ENCODE data around the gene KRTAP5-2. TPM values are rescaled to one million over a fixed set of nuclear protein-coding genes. Genes with fewer than 3 reads are reported as not detected.

Gene KRTAP5-2
- polyA plus RNA-seq, 2 donors, result not detected

GRCh38 chr11:1553808-1554594 lies 44.1 kb downstream of the KRTAP5-2 start:
- Histone ChIP-seq H3K36me3 (ENCODE audit: control insufficient read depth in 2 of 2, insufficient read depth in 2 of 2, low read length in 1 of 2) (no peaks in the 10 kb centered on the region), H3K9me3 (ENCODE audit: control insufficient read depth in 2 of 2, insufficient read depth in 1 of 2, low read depth in 1 of 2, low read length in 1 of 2) (no peaks in the 10 kb centered on the region), H3K27ac (ENCODE audit: low read depth in 2 of 2, low read length in 1 of 2) (no peak overlapping the region), H3K27me3 (ENCODE audit: control insufficient read depth in 1 of 2, insufficient read depth in 2 of 2, low read length in 2 of 2) (no peaks in the 10 kb centered on the region), H3K4me1 (ENCODE audit: control insufficient read depth in 2 of 2, insufficient read depth in 2 of 2, low read length in 1 of 2) (peaks cover 4 to 9% of the 10 kb centered on the region in 2 donors), H3K4me3 (ENCODE audit: low read depth in 1 of 2, low read length in 2 of 2) (no peak overlapping the region)
- 37 to 44% methylated on average over 20 of the region's 20 CpGs for WGBS, 2 donors

DNA sequence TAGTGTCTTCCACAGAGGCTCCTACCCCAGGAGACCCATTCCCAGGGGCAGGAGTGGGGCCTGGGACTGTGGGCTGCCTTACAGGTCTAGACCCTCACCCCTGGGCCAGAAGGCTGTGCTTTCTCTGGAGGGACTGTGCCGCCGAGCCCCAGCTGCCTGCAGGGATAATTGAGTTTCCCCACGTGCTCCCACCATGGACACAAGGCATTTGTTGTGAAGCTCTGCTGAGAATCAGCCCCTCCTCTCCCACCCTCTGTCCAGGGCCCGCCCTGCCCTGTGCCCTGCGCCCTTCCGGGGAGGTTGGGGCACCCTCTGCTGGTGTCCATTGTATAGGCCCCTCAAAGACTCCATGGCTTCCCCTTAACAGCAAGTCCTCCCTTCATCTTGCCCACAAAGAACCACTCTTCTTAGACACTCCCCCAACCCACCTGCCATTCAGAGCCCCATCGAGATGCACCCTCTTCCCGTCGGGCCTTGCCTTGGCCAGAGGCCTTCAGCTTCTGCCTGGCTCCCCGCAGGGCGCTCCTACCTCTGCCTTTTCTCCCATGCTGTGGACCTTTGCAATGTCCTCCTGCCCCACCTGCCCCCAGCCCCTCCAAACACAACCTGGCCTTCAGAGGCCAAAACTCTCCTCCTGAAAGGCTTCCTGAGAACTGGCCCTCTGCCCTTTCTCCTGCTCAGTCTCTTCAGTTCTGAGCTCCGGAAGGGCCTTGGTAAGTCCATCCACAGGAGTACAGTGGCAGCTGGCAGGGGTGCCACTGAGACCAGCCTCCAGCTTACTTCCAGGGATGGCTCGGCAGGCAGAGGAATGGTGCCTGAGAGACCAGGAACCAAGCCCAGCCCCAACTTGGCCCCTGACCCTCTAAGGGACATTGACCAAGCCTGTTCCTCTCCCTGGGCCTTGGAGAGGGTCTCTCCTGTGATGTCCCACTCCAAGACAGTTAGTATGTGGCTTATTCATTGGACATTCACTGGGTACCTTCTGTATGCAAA lies 48.5 kb downstream of the KRTAP5-2 start:
- Histone ChIP-seq H3K4me3 (ENCODE audit: low read depth in 1 of 2, low read length in 2 of 2) (no peak overlapping the region), H3K27ac (ENCODE audit: low read depth in 2 of 2, low read length in 1 of 2) (peak overlapping the region in 1 of 2 donors; percentile 44), H3K4me1 (ENCODE audit: control insufficient read depth in 2 of 2, insufficient read depth in 2 of 2, low read length in 1 of 2) (peaks cover 6 to 25% of the 10 kb centered on the region in 2 donors), H3K27me3 (ENCODE audit: control insufficient read depth in 1 of 2, insufficient read depth in 2 of 2, low read length in 2 of 2) (peaks cover 0 to 5% of the 10 kb centered on the region in 2 donors), H3K9me3 (ENCODE audit: control insufficient read depth in 2 of 2, insufficient read depth in 1 of 2, low read depth in 1 of 2, low read length in 1 of 2) (no peaks in the 10 kb centered on the region), H3K36me3 (ENCODE audit: control insufficient read depth in 2 of 2, insufficient read depth in 2 of 2, low read length in 1 of 2) (no peaks in the 10 kb centered on the region)
- 78 to 82% methylated on average over 13 of the region's 13 CpGs for WGBS, 2 donors

DNA sequence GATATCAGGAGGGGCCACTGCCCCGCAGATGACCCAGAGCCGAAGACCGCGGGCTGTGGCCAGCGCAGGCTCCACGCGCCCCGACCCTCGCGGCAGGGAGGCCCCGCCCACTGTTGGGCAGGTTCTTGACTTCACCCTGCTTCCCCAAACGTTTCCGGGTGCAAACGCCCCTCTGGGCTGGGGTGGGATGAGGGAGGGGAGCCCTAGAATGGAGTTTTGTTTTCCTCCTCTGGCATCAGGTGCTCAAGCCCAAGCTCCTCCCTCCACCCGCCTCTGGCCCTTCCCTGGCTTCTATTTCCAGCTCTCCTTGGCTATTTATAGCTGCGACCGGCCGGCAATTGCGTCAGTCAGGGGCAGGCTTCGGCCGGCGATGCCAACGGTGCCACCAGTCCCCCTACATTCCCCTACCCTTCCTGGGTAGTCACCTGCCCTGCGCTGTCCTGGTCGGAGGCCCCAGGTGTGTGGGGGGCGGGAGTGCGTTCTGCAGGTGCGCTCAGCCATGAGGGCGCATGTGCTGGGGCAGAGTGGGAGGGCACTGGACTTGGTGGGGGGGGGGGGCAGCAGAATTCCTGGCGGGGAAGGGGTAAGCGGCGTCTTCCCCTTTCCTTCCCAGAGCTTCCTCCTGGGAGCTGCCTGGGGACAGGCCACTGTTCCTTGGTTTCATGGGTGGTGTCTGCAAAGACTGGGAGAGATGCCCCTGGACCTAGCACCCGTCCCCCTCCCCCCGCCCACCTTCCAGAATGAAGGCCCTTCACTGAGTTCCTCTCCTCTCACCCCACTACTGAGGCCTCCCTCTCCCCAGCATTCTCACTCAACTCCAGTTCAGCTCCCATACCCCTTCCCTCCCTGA lies 49.6 kb downstream of the KRTAP5-2 start:
- Histone ChIP-seq H3K4me1 (ENCODE audit: control insufficient read depth in 2 of 2, insufficient read depth in 2 of 2, low read length in 1 of 2) (peaks cover 6 to 22% of the 10 kb centered on the region in 2 donors), H3K27ac (ENCODE audit: low read depth in 2 of 2, low read length in 1 of 2) (peak overlapping the region; percentile 14 to 59), H3K4me3 (ENCODE audit: low read depth in 1 of 2, low read length in 2 of 2) (peak overlapping the region in 1 of 2 donors; percentile 17), H3K27me3 (ENCODE audit: control insufficient read depth in 1 of 2, insufficient read depth in 2 of 2, low read length in 2 of 2) (peaks cover 0 to 5% of the 10 kb centered on the region in 2 donors), H3K36me3 (ENCODE audit: control insufficient read depth in 2 of 2, insufficient read depth in 2 of 2, low read length in 1 of 2) (no peaks in the 10 kb centered on the region), H3K9me3 (ENCODE audit: control insufficient read depth in 2 of 2, insufficient read depth in 1 of 2, low read depth in 1 of 2, low read length in 1 of 2) (no peaks in the 10 kb centered on the region)
- 10 to 14% methylated on average over 29 to 34 of the region's 34 CpGs for WGBS, 2 donors

GRCh38 chr11:1547467-1548098 lies 50.5 kb downstream of the KRTAP5-2 start:
- H3K36me3 ChIP-seq (ENCODE audit: control insufficient read depth in 2 of 2, insufficient read depth in 2 of 2, low read length in 1 of 2), result no peaks in the 10 kb centered on the region
- WGBS, 2 donors, result 14 to 17% methylated on average over 33 of the region's 33 CpGs
- H3K9me3 ChIP-seq (ENCODE audit: control insufficient read depth in 2 of 2, insufficient read depth in 1 of 2, low read depth in 1 of 2, low read length in 1 of 2), result no peaks in the 10 kb centered on the region
- peak overlapping the region; percentile 17 to 26 for H3K4me3 ChIP-seq (ENCODE audit: low read depth in 1 of 2, low read length in 2 of 2)
- peaks cover 0 to 5% of the 10 kb centered on the region in 2 donors for H3K27me3 ChIP-seq (ENCODE audit: control insufficient read depth in 1 of 2, insufficient read depth in 2 of 2, low read length in 2 of 2)
- H3K4me1 ChIP-seq (ENCODE audit: control insufficient read depth in 2 of 2, insufficient read depth in 2 of 2, low read length in 1 of 2), result peaks cover 6 to 22% of the 10 kb centered on the region in 2 donors
- peak overlapping the region in 1 of 2 donors; percentile 47 for H3K27ac ChIP-seq (ENCODE audit: low read depth in 2 of 2, low read length in 1 of 2)

Other genes with a start within 250 kb of the KRTAP5-2 start
- 1 to 10 TPM in 1 of 2 donors, under 1 TPM in 1; 0.90 to 1.1 TPM for gene BRSK2, start 208.4 kb downstream of the KRTAP5-2 start, polyA plus RNA-seq
- gene MOB2, start 111.5 kb downstream of the KRTAP5-2 start, polyA plus RNA-seq, result 10 to 100 TPM; 33.2 to 43.8 TPM
- gene DUSP8, start 26.0 kb downstream of the KRTAP5-2 start, polyA plus RNA-seq, result under 1 TPM; 0.69 to 0.84 TPM
- not detected for gene KRTAP5-1, start 13.0 kb downstream of the KRTAP5-2 start, polyA plus RNA-seq
- not detected for gene KRTAP5-3, start 10.2 kb upstream of the KRTAP5-2 start, polyA plus RNA-seq
- gene KRTAP5-4, start 23.8 kb upstream of the KRTAP5-2 start, polyA plus RNA-seq, result not detected
- gene KRTAP5-5, start 31.5 kb upstream of the KRTAP5-2 start, polyA plus RNA-seq, result not detected
- not detected for gene KRTAP5-6, start 98.9 kb upstream of the KRTAP5-2 start, polyA plus RNA-seq
- gene IFITM10, start 152.3 kb upstream of the KRTAP5-2 start, polyA plus RNA-seq, result 1 to 10 TPM in 1 of 2 donors, under 1 TPM in 1; 0.73 to 1.1 TPM
- 100 to 1,000 TPM; 273 to 284 TPM for gene CTSD, start 165.6 kb upstream of the KRTAP5-2 start, polyA plus RNA-seq
- gene SYT8, start 236.7 kb upstream of the KRTAP5-2 start, polyA plus RNA-seq, result 100 to 1,000 TPM in 1 of 2 donors, 10 to 100 TPM in 1; 38.9 to 360 TPM
- 100 to 1,000 TPM in 1 of 2 donors, 1 to 10 TPM in 1; 9.8 to 166 TPM for gene TNNI2, start 240.7 kb upstream of the KRTAP5-2 start, polyA plus RNA-seq

Measured in esophagus (tissue), 2 donors.